GM12875 (cell line): ENCODE data around the gene PGAP6.
"Not testable (repeated sequence)": the region's sequence is repeated elsewhere in the genome, so short reads cannot be mapped to it uniquely, and the experiment has no call there.

Experiments used
- H3K4me3 ChIP-seq: one replicate; pipeline ENCODE4 v1.5.1; 2011; ENCODE audit warnings: low read depth, low read length, control low read depth
- CTCF ChIP-seq: IDR thresholded peaks from 2 replicates; pipeline ENCODE4 v1.5.1; 2011; ENCODE audit warnings: low read depth, mild to moderate bottlenecking, control low read depth, inconsistent platforms, low read length, moderate library complexity, borderline replicate concordance; ENCODE audit not compliant: insufficient read depth

The PGAP6 gene

GRCh38 chr16:340370-341091 lies 41.2 kb downstream of the PGAP6 start:
- no peak overlapping the region for H3K4me3 ChIP-seq
- TF ChIP-seq CTCF = no peak

DNA sequence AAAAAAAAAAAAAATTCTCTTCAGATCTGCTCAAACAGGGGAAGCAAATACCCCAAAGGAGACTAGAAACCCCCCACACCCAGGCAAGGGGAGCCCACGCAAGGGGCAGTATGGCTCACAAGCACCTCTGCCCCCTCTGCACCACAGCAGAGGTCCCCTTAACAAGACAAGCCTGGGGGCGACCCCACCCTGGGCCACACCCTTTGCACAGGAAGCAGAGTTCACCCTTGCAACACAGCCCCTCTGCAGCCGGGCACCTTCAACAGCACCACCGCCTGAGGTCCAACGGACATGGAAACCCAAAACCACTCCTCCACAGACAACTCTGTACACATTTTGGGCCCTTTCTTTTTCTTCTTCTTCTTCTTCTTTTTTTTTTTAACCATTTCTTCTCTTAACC lies 42.1 kb downstream of the PGAP6 start:
- TF ChIP-seq CTCF = no peak
- no peak overlapping the region for H3K4me3 ChIP-seq

GRCh38 chr16:337975-338575 lies 43.7 kb downstream of the PGAP6 start:
- no peak overlapping the region for H3K4me3 ChIP-seq
- no peak for TF ChIP-seq CTCF

DNA sequence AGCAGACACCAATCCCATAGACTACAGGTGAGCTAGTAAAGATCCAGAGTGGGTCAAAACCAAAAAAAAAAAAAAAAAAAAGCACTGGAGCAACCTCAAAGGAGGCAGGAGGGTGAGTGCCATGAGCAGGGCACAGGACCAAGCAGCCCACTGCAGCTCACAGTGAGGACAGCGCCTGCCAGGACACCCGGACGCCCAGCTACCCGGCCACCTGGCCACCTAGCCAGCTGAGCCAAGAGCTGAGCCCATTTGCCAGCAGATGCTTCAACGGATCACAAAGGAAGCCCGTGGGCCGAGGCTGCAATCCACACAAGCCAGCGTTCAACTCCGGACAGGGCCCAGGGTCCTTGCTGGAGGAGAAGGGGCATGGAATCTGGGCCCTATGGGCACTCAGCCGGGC lies 44.3 kb downstream of the PGAP6 start:
- no peak overlapping the region for H3K4me3 ChIP-seq
- no peak for TF ChIP-seq CTCF

- no peak for TF ChIP-seq CTCF
- no peak overlapping the region for H3K4me3 ChIP-seq
These were observed 45.5 kb downstream of the PGAP6 start for GRCh38 chr16:336269-336668.

- H3K4me3 ChIP-seq = not testable (repeated sequence)
These were observed 46.7 kb downstream of the PGAP6 start for GRCh38 chr16:334861-335632.

DNA sequence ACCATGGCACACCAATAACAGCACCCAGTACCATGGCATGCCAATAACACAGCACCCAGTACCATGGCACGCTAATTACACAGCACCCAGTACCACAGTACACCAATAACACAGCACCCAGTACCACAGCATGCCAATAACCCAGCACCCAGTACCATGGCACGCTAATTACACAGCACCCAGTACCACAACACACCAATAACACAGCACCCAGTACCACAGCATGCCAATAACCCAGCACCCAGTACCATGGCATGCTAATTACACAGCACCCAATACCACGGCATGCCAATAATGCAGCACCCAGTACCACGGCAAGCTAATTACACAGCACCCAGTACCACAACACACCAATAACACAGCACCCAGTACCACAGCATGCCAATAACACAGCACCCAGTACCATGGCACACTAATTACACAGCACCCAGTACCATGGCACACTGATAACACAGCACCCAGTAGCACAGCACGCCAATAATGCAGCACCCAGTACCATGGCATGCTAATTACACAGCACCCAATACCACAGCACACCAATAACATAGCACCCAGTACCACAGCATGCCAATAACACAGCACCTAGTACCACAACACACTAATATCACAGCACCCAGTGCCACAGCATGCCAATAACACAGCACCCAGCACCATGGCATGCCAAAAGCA lies 47.5 kb downstream of the PGAP6 start:
- not testable (repeated sequence) for H3K4me3 ChIP-seq
